DND-41 (cell line): ENCODE results near the gene TMEM154.

ENCODE experiments used
- ATAC-seq: fragments of 200-7000 bp; cut with Tn5 transposase; 3 replicates; pipeline ENCODE4 v1.9.1; 2021; ENCODE audit warnings: low read depth; ENCODE audit not compliant: insufficient read depth
- DNase-seq: peaks from one replicate; pipeline ENCODE4 v3.0.0-alpha.2; 2020
- H2AFZ ChIP-seq: 2 replicates; pipeline ENCODE4 v1.6.0; 2012; ENCODE audit warnings: low read depth, low read length
- H3K27ac ChIP-seq: 2 replicates; pipeline ENCODE4 v1.5.1; 2012; ENCODE audit warnings: low read length, inconsistent platforms
- H3K27me3 ChIP-seq: fragments of 200-600 bp; sonication (generic); 2 replicates; pipeline ENCODE4 v1.6.0; 2012; ENCODE audit warnings: low read length, mild to moderate bottlenecking, inconsistent platforms; ENCODE audit not compliant: insufficient read depth, poor library complexity
- H3K36me3 ChIP-seq: 2 replicates; pipeline ENCODE4 v1.5.1; 2012; ENCODE audit warnings: low read length, inconsistent platforms; ENCODE audit not compliant: insufficient read depth
- H3K4me1 ChIP-seq: 2 replicates; pipeline ENCODE4 v1.5.1; 2012; ENCODE audit warnings: mild to moderate bottlenecking, low read length; ENCODE audit not compliant: insufficient read depth
- H3K4me2 ChIP-seq: 2 replicates; pipeline ENCODE4 v1.6.0; 2012; ENCODE audit warnings: mild to moderate bottlenecking, moderate library complexity, low read length, inconsistent platforms; ENCODE audit not compliant: insufficient read depth
- H3K4me3 ChIP-seq, 2 experiments: fragments of 200-600 bp in 1 of 2; shearing (Covaris generic) in 1 of 2; 2 replicates each; pipeline ENCODE4 v1.5.1; 2012 to 2016; ENCODE audit warnings: inconsistent platforms in 2 of 2, low read length in 2 of 2, mild to moderate bottlenecking in 2 of 2, low read depth in 1 of 2, moderate library complexity in 1 of 2
- H3K79me2 ChIP-seq: 2 replicates; pipeline ENCODE4 v1.6.0; 2012; ENCODE audit warnings: low read length, inconsistent platforms; ENCODE audit not compliant: insufficient read depth
- H3K9ac ChIP-seq: 2 replicates; pipeline ENCODE4 v1.6.0; 2012; ENCODE audit warnings: low read depth, mild to moderate bottlenecking, inconsistent platforms, low read length, moderate library complexity
- H3K9me3 ChIP-seq: 2 replicates; pipeline ENCODE4 v1.5.1; 2012; ENCODE audit warnings: low read length, moderate library complexity, mild to moderate bottlenecking, inconsistent platforms; ENCODE audit not compliant: insufficient read depth, severe bottlenecking
- H4K20me1 ChIP-seq: 2 replicates; pipeline ENCODE4 v1.6.0; 2012; ENCODE audit warnings: low read length; ENCODE audit not compliant: insufficient read depth
- EZH2 ChIP-seq: IDR thresholded peaks from 3 replicates; pipeline ENCODE4 v1.6.1; 2012; ENCODE audit warnings: borderline replicate concordance, low read depth, mild to moderate bottlenecking, moderate library complexity, low read length, inconsistent platforms; ENCODE audit not compliant: severe bottlenecking
- TF ChIP-seq, protein P1 (sequence below): IDR thresholded peaks from 2 replicates; pipeline ENCODE4 v1.5.1; 2012; ENCODE audit warnings: borderline replicate concordance, low read length, moderate library complexity, mild to moderate bottlenecking; ENCODE audit not compliant: poor library complexity, severe bottlenecking; ENCODE audit errors: extremely low read depth

The TMEM154 gene

DNA sequence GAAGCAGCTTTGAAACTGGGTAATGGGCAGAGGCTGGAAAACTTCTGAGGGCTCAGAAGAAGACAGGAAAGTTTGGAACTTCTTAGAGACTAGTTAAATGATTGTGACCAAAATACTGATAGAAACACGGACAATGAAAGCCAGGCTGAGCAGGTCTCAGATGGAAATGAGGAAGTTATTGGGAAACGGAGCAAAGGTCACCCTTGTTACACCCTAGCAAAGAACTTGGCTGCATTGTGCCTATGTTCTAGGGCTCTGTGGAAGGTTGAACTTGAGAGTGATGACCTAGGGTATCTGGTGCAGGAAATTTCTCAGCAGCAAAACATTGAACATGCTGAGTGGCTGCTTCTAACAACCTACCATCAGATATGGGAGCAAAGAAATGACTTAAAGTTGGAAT is 93.1 kb downstream of the TMEM154 start:
- DNase-seq, result no peak
- no peaks in the 10 kb centered on the region for H4K20me1 ChIP-seq
- no peaks in the 10 kb centered on the region for H3K9me3 ChIP-seq
- no peak overlapping the region for H3K4me2 ChIP-seq
- H3K36me3 ChIP-seq, result no peaks in the 10 kb centered on the region
- no peak for TF ChIP-seq EZH2
- TF ChIP-seq, protein P1, sequence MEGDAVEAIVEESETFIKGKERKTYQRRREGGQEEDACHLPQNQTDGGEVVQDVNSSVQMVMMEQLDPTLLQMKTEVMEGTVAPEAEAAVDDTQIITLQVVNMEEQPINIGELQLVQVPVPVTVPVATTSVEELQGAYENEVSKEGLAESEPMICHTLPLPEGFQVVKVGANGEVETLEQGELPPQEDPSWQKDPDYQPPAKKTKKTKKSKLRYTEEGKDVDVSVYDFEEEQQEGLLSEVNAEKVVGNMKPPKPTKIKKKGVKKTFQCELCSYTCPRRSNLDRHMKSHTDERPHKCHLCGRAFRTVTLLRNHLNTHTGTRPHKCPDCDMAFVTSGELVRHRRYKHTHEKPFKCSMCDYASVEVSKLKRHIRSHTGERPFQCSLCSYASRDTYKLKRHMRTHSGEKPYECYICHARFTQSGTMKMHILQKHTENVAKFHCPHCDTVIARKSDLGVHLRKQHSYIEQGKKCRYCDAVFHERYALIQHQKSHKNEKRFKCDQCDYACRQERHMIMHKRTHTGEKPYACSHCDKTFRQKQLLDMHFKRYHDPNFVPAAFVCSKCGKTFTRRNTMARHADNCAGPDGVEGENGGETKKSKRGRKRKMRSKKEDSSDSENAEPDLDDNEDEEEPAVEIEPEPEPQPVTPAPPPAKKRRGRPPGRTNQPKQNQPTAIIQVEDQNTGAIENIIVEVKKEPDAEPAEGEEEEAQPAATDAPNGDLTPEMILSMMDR, result no peak
- no peak overlapping the region for H2AFZ ChIP-seq
- H3K79me2 ChIP-seq, result no peaks in the 10 kb centered on the region
- H3K9ac ChIP-seq, result no peak overlapping the region
- H3K27ac ChIP-seq, result no peak overlapping the region
- H3K4me3 ChIP-seq, result no peak overlapping the region
- ATAC-seq, result no peak
- no peaks in the 10 kb centered on the region for H3K4me1 ChIP-seq
- H3K27me3 ChIP-seq, result no peaks in the 10 kb centered on the region

DNA sequence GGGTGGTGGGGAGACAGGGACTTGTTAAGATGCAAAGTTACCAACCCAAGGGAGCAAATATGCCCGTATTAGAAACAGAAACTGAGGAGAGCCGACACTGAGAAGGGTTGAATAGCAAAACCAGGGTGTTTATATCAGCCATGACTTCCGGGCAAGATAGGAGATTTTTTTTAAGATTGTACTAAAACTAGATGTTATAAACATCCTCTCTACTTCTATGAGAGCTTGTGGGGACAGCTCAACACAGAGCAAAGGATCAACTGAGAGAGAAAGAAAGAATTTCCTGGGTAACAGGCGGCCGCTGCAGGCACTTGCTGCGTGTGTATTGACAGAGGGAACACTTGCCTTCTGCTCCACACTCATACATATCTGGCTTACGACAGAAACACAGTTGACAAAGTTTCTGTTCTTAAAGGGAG is 94.8 kb downstream of the TMEM154 start:
- Histone ChIP-seq H3K9ac (no peak overlapping the region), H3K36me3 (no peaks in the 10 kb centered on the region), H3K4me3 (no peak overlapping the region), H2AFZ (no peak overlapping the region), H3K4me1 (no peaks in the 10 kb centered on the region), H3K9me3 (no peaks in the 10 kb centered on the region), H3K27me3 (no peaks in the 10 kb centered on the region), H4K20me1 (no peaks in the 10 kb centered on the region), H3K4me2 (no peak overlapping the region), H3K79me2 (no peaks in the 10 kb centered on the region), H3K27ac (no peak overlapping the region)
- ATAC-seq (no peak), DNase-seq (no peak)
- TF ChIP-seq EZH2, result no peak
- TF ChIP-seq, protein P1, result no peak

DNA sequence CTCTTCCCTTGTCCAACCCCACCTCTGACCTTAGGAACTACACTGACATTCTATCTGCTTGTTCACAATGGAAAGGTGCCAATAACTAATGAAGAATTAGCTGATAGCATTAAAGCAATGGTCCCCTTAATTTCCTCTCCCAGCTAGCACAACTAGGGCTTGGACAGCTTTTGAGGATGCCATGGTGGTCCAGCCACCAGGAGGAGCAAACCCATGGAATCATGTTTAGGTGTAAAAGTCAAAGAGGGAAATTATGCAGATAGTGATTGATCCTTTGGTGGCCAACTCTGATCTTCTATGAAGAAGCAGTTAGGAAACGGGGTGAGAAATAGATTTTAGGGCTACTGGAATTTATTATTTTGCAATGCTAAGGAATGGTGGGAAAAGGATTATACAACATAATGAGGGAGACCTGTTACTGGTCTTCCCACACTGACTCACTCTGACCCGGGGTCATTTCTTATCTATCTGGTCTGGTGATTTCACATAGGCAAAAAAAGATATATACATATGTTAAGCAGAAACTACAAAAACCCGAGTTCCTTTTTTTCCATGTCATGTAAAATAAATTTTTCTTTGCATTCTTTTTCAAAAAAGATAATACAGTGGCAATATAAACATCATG is 98.1 kb downstream of the TMEM154 start:
- Histone ChIP-seq H3K27ac (no peak overlapping the region), H3K9ac (no peak overlapping the region), H3K4me3 (no peak overlapping the region), H3K9me3 (no peaks in the 10 kb centered on the region), H2AFZ (no peak overlapping the region), H3K36me3 (no peaks in the 10 kb centered on the region), H3K4me2 (no peak overlapping the region), H3K79me2 (no peaks in the 10 kb centered on the region), H4K20me1 (no peaks in the 10 kb centered on the region), H3K4me1 (no peaks in the 10 kb centered on the region), H3K27me3 (peaks cover 3% of the 10 kb centered on the region)
- TF ChIP-seq, protein P1, result no peak
- no peak for TF ChIP-seq EZH2
- ATAC-seq (no peak), DNase-seq (no peak)
